PFSK-1 (cell line): ENCODE results near the gene ZNF462.

ENCODE experiments used
- FOXP2 ChIP-seq: optimal IDR thresholded peaks from 2 replicates; pipeline ENCODE3; 2011; ENCODE audit warnings: borderline replicate concordance, control low read depth, inconsistent platforms; ENCODE audit not compliant: insufficient read depth; ENCODE audit errors: extremely low read length, extremely low read depth
- POLR2AphosphoS5 ChIP-seq: IDR thresholded peaks from 2 replicates; pipeline ENCODE4 v1.6.1; 2012; ENCODE audit warnings: low read depth, mild to moderate bottlenecking, control low read depth, low read length, moderate library complexity
- SIN3A ChIP-seq: IDR thresholded peaks from 2 replicates; pipeline ENCODE4 v1.6.1; 2012; ENCODE audit warnings: mild to moderate bottlenecking, low read length, moderate library complexity, borderline replicate concordance; ENCODE audit not compliant: insufficient read depth
- TAF1 ChIP-seq: IDR thresholded peaks from 2 replicates; pipeline ENCODE4 v1.6.1; 2012; ENCODE audit warnings: low read length, control low read depth, borderline replicate concordance; ENCODE audit not compliant: insufficient read depth
- TF ChIP-seq, protein P1 (sequence below), 2 experiments: IDR thresholded peaks; 2 replicates each; pipeline versions ENCODE4 v1.6.1 to v1.8.0; 2011 to 2012; ENCODE audit warnings: low read depth in 2 of 2, low read length in 2 of 2, control low read depth in 1 of 2, inconsistent platforms in 1 of 2, mild to moderate bottlenecking in 1 of 2, moderate library complexity in 1 of 2; ENCODE audit not compliant: insufficient read depth in 1 of 2

Gene ZNF462

DNA sequence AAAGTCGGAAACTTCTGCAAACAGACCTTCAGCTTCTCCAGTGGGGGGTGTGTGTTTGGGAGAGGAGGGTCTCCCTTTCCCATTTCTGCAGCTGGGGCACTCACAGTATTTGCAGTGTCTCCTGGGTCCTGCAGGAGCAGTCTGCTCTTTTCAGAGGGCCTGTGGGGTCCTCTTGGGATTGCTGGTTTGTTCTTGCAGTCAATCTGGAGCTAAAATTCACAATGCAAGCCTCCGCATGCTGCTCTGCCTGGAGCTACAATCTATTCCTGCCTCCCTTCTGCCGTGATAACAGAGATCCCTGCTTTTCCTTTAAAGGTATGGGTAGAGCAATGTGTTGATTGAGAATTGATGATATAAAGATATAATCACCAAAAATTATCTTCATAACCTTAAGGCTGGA is 43.2 kb downstream of the ZNF462 start:
- TF ChIP-seq, protein P1, sequence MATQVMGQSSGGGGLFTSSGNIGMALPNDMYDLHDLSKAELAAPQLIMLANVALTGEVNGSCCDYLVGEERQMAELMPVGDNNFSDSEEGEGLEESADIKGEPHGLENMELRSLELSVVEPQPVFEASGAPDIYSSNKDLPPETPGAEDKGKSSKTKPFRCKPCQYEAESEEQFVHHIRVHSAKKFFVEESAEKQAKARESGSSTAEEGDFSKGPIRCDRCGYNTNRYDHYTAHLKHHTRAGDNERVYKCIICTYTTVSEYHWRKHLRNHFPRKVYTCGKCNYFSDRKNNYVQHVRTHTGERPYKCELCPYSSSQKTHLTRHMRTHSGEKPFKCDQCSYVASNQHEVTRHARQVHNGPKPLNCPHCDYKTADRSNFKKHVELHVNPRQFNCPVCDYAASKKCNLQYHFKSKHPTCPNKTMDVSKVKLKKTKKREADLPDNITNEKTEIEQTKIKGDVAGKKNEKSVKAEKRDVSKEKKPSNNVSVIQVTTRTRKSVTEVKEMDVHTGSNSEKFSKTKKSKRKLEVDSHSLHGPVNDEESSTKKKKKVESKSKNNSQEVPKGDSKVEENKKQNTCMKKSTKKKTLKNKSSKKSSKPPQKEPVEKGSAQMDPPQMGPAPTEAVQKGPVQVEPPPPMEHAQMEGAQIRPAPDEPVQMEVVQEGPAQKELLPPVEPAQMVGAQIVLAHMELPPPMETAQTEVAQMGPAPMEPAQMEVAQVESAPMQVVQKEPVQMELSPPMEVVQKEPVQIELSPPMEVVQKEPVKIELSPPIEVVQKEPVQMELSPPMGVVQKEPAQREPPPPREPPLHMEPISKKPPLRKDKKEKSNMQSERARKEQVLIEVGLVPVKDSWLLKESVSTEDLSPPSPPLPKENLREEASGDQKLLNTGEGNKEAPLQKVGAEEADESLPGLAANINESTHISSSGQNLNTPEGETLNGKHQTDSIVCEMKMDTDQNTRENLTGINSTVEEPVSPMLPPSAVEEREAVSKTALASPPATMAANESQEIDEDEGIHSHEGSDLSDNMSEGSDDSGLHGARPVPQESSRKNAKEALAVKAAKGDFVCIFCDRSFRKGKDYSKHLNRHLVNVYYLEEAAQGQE (IDR thresholded peaks at IDR 0.05; ENCODE audit: insufficient read depth in 1 of 2, low read depth in 2 of 2, low read length in 2 of 2): no peak
- no peak for TF ChIP-seq TAF1
- TF ChIP-seq SIN3A: no peak
- no peak for TF ChIP-seq FOXP2
- TF ChIP-seq POLR2AphosphoS5: no peak

DNA sequence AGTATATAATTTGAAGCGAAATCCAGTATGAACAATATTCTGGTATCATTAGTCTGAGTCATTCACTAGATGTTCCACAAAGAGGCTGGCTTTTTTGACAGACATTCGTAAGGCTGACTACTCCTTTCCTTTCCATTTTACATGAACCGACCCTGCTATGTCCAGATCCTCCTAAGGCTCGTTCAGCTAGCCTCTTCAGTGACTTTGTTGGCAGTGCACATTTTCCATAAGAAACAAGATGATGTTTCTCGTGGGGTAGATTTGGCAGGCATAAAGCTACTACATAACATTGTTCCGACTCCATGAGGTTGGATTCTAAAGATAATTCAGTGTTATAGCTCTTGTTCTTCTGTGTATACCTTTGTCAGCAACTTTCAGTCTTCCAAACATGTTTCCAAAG is 49.0 kb downstream of the ZNF462 start:
- TF ChIP-seq SIN3A: no peak
- TF ChIP-seq FOXP2: no peak
- no peak for TF ChIP-seq TAF1
- TF ChIP-seq POLR2AphosphoS5: no peak

DNA sequence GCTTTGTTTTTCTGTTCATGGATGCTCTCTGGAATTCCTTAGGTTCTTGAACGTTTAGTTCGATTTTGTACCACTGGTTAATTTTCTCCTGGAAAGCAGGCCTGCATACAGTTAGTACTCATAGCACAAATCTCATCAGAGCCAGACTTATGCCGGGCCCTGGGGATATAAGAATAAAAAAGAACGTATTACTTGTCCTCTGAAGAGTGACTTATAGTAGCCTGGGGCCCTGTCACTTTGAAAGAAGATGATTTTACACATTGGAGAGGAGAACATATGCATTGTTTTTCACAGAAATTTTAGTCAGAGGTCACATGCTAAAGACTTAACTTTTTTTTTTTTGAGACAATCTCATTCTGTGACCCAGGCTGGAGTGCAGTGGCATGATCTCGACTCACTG is 50.3 kb downstream of the ZNF462 start:
- TF ChIP-seq, protein P1 (IDR thresholded peaks at IDR 0.05; ENCODE audit: insufficient read depth in 1 of 2, low read depth in 2 of 2, low read length in 2 of 2): no peak
- TF ChIP-seq TAF1 (no peak), SIN3A (no peak), FOXP2 (no peak), POLR2AphosphoS5 (no peak)

DNA sequence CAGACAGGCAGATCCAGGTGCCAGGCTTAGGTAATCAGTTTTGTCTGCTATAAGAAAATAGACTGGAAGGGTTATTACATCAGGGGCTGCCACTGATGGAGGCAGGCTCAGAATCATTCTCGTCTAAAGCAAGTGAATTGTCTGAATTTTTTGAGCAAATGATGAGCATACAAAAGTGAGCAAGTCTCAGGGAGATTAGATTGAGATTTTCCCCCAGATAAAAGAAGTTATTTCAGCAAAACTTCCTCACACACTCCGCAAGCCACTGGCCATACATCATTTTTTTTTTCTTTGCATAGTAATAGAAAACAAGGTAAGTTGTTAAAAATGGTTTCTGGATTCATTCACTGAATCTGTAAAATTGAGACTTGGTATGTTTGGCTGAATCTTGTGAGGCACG is 52.9 kb downstream of the ZNF462 start:
- no peak for TF ChIP-seq POLR2AphosphoS5

DNA sequence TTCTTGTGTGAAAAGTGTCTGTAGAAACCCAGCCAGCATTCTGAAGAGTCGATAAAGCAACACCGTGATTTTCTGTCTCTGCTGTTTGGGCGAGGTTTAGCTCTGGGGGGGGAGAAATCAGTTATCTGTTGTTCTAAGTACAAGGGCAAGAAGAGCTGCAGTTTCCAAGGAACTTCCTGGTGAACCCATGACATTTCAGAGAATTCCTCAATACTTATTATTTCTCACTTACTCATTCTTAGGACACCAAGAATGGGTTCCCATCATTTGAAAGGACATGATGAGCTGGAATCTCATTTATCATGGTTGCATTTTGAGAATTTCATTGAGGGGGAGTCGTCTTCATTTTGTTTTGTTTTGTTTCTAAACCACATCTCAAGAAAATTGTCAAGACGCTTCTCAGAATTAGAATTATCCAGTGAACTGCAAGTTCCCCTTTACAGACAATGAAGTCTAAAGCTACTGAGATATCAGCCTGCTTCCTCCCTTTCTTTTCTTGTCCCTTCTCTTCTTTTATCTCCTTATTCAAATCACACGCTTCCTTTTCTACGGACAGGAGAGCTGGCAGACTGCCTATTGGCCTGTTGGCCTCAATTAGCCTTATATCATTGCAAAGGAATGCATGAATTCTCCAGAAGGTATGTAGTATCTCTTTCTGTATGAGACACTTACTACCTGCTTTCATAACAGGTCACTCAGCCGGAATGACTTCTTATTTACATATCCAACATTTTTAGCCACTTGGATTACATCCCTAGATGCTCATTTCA is 53.7 kb downstream of the ZNF462 start:
- TF ChIP-seq SIN3A (no peak), FOXP2 (no peak), POLR2AphosphoS5 (no peak)
- TF ChIP-seq, protein P1 (IDR thresholded peaks at IDR 0.05; ENCODE audit: insufficient read depth in 1 of 2, low read depth in 2 of 2, low read length in 2 of 2): no peak

DNA sequence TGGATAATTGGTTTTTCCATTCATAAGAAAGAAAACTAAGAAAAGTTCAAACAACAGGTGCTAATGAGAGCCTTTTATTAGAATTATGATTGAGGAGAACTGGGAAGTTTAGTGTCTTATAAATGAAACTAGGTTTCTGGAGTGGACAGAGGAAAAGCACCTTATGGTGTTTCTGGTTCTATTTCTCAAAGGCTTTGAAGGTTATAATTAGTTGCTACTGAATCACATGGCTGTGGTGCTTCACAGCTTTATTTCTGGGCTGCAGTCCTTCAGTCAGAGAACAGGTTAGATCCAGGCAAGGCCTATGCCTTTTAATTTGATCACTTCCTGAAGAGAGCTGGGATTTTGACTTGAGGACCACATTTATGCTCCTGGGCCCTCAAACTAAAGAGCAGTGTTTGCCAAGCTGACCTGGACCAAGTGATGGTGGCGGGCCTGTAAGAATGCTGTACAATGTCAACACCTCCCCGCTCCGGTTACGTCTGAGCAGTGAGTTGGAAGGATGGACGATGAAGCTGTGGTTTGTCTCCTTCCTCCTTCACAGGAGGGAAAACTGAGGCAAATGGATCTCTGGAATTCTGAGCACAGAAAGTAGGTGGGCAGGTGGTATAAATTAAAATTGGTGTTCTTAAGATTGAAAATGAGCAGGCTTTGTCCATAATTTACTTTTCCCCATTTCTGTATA is 56.0 kb downstream of the ZNF462 start:
- TF ChIP-seq, protein P1 (IDR thresholded peaks at IDR 0.05; ENCODE audit: insufficient read depth in 1 of 2, low read depth in 2 of 2, low read length in 2 of 2): no peak
- TF ChIP-seq SIN3A (no peak), FOXP2 (no peak), TAF1 (no peak), POLR2AphosphoS5 (no peak)
